Mesothelial cell of epicardium (in vitro differentiated cells): Measurements from ENCODE around the gene MSN. TPM values are rescaled to one million over a fixed set of nuclear protein-coding genes. Genes with fewer than 3 reads are reported as not detected.

Source experiments
- DNase-seq, 2 experiments: peaks; one replicate each; pipeline ENCODE4 v3.0.0; 2021; ENCODE audit warnings: low spot score in 2 of 2; ENCODE audit not compliant: unreplicated experiment in 2 of 2
- H3K27ac Mint-ChIP-seq: 2 replicates; pipeline ENCODE4 v1.8.0; 2021; ENCODE audit warnings: mixed read lengths
- H3K27me3 Mint-ChIP-seq: 2 replicates; pipeline ENCODE4 v1.8.0; 2021; ENCODE audit warnings: low read depth, mixed read lengths
- H3K36me3 Mint-ChIP-seq: 2 replicates; pipeline ENCODE4 v1.8.0; 2021; ENCODE audit warnings: mixed read lengths
- H3K4me1 Mint-ChIP-seq: 2 replicates; pipeline ENCODE4 v1.8.0; 2021; ENCODE audit warnings: mixed read lengths
- H3K4me3 Mint-ChIP-seq: 2 replicates; pipeline ENCODE4 v1.8.0; 2021; ENCODE audit warnings: mild to moderate bottlenecking, moderate library complexity, mixed read lengths
- H3K9me3 Mint-ChIP-seq: 2 replicates; pipeline ENCODE4 v1.8.0; 2021; ENCODE audit warnings: mixed read lengths
- CTCF ChIP-seq: fragments of 200-600 bp; sonication (generic); IDR thresholded peaks from one replicate; pipeline ENCODE4 v1.5.0; 2021; ENCODE audit warnings: antibody characterized with exemption; ENCODE audit not compliant: unreplicated experiment
- total RNA-seq: library from RNA; stranded (reverse); gene quantifications from 3 replicates; pipeline ENCODE4 v1.2.1, GENCODE V29; 2021

MSN gene
- total RNA-seq, 1 donor from 2014 or later, result 87.8 TPM

- Mint-ChIP-seq H3K27me3 (no peaks in the 10 kb centered on the region), H3K27ac (no peak overlapping the region), H3K9me3 (peaks cover 28% of the 10 kb centered on the region), H3K36me3 (no peaks in the 10 kb centered on the region), H3K4me3 (no peak overlapping the region), H3K4me1 (no peaks in the 10 kb centered on the region)
- DNase-seq, result no peak
- no peak for TF ChIP-seq CTCF
Observed at GRCh38 chrX:65783746-65784145, 116.3 kb downstream of the MSN start.

Other genes starting within 250 kb of the MSN start
- 42.5 to 46.8 TPM (median 46.1 TPM) in 3 replicates for gene LAS1L, start 132.9 kb upstream of the MSN start, total RNA-seq